GM04504 (cell line): ENCODE measurements around the gene GATD1.
A peak's percentile ranks its signal among the peaks of the same experiment; 100 is the strongest.

ENCODE experiments used
- DNase-seq: peaks from one replicate; pipeline ENCODE4 v3.0.0-alpha.2; 2012; ENCODE audit warnings: low read depth

Gene GATD1

DNA sequence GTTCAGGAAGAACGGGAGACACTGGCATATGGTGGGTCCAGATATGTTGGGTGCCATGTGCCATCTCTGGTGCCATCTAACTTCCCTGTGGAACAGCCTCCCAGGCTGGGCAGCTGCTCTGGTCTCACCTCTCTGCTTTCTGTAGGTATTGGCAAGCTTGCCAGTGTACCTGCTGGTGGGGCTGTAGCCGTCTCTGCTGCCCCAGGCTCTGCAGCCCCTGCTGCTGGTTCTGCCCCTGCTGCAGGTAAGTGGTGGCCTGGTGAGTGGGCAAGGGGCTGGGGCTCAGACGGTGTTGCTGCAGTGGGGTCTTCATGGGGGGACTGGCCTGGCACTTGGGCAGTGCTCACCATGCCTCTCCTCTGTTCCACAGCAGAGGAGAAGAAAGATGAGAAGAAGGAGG lies 35.1 kb upstream of the GATD1 start:
- no peak for DNase-seq

DNA sequence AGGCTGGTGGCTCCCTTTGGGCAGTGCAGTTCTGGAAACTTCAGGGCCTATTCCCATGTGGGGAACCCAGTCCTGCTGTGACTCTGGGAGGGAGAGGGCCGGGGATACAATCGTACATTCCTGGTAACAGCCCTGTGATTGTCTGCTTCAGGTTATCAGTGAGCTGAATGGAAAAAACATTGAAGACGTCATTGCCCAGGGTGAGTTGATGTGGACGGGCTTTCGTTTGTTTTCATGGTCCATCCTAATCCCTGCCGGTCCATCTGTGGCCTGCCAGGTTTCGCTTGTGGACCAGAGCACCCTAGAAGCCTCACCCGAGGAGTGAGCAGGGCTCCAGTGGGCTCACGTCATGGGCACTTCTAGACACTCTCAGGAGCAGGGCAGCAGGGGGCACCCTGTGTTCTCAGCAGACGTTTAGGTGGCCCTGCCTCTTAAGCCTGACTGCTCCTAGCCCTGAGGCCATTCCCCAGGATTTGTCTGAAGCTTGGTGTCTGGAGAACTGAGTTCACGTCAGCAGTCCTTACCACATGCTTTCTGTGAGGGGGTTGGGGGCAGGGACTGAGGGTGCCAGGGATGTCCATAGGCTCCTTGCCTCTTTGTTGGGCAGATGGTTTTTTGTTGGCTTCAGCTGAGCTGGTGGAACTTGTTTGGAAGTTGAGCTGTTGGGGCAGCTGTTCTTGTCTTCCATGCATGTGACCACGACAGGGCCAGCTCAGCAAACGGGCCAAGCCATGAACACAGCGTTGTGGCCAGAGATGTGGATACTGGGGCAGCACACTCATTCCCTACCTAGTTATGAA lies 34.4 kb upstream of the GATD1 start:
- no peak for DNase-seq

DNA sequence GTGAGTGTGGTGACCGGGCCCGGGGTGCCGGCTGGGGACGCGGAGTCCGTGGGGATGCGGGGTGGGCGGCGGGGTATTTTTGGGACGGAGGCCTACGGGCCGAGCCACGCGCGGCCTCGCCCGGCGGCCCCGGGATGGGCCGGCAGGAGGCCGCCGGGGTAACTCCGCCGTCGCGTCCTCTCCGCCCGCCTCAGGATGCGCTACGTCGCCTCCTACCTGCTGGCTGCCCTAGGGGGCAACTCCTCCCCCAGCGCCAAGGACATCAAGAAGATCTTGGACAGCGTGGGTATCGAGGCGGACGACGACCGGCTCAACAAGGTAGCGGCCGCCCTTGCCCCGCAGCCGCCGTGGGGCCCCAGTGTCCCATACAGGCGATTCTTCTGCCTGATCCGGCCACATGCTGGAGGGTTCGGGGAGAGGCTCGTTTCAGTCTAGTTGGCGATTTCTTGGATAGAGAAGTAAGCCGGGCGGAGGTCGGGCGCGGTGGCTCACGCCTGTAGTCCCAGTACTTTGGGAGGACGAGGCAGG lies 32.8 kb upstream of the GATD1 start:
- DNase-seq: no peak

GRCh38 chr11:809287-810039 lies 32.2 kb upstream of the GATD1 start, which contains the start of gene RPLP2:
Gene RPLP2, plus strand, starts transcription at chr11:809967. Its CDS starts 268 bp downstream, at chr11:810235.
- peak; percentile 94 for DNase-seq

DNA sequence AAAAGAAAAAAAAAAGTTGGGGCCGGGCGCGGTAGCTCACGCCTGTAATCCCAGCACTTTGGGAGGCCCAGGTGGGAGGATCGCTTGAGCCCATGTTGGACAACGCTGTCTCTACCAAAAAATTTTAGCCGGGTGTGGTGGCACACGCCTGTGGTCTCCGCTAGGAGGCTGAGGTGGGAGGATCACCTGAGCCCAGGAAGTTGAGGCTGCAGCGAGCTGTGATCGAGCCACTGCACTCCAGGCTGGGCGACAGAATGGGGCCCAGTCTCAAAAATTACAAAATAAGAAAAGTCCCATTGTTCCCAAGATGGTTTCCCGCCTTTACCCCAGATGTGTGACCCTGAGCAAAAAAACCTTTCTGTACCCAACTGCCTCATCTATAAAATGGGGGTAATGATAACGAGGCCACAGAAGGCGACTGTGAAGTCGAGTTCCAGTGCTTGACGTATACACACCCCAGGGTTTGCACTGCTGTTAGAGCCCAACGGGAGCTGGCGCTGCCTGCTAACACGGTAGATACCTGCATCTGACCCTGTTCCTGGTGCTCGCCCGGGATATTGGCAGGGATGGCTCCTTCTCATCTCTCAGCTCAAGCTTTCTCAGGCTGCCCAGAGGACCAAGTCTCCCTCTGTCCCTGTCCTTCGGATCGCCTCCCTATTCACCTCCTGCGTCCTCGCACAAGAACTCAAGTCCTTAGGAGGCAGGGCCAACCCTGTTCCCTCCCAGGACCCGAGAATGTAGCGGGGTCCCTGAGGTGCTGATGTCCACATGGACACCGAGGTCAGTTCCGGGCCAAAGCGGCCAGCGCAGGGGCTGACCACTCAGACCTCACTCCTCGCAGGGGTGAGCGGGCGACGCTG lies 31.4 kb upstream of the GATD1 start:
- DNase-seq: peak; percentile 65

DNA sequence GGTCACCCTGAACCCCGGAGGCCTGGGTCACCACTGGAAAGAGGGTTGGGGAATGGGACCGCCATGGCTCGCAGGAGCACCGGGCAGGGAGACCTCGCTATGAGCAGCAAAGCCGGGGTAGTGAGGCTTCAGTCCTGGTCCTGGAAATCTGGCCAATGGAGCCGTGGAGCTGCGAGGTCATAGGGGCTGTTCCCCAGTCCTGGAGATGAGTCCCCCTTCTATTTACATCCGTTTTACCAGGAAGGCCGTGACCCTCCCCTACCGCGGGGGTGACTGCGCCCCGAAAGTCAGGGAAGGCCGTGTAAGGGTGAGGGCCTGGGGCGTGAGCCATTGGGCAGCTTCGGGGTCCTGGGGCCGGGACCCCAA lies 27.3 kb upstream of the GATD1 start:
- DNase-seq: no peak

DNA sequence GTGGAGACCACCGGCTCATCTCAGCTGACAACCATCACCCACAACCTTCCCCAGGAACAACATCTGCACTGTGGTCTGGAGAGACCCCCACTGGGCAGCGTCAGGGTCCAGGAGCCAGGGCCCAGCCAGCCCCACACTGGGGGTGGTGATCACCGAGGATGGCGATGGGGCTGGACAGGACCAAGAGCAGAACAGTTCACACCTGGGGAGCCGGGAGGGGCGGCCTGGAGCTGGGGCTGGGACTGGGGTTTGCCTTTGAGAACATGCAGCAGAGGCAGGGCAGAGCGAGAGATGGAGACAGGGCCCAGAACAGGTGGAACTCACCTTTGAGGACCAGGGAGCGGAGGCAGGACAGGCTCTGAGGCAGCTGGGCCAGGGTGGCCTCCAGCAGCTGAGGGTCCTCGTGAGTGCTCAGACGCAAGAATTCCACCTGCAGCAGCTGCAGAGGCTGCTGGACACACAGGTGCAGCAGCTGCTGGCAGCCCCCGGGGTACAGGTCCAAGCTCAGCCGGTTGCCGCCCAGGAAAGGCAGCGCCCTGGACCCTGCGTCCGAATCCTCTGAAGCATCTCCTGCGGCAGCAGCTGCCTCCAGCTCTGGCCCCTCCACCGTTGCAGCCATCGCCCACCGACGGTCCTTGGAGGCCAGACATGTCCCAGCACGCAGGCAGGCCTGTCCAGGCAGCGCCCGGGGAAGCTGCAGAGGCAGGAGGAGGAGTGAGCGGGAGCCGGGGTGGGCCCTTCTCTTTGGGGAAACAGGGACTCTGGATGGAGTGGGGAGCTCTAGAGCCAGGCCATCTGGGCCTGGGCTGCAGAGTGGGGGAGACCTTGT lies 26.7 kb upstream of the GATD1 start:
- DNase-seq: no peak

GRCh38 chr11:803467-803742 lies 26.1 kb upstream of the GATD1 start:
- DNase-seq: no peak

DNA sequence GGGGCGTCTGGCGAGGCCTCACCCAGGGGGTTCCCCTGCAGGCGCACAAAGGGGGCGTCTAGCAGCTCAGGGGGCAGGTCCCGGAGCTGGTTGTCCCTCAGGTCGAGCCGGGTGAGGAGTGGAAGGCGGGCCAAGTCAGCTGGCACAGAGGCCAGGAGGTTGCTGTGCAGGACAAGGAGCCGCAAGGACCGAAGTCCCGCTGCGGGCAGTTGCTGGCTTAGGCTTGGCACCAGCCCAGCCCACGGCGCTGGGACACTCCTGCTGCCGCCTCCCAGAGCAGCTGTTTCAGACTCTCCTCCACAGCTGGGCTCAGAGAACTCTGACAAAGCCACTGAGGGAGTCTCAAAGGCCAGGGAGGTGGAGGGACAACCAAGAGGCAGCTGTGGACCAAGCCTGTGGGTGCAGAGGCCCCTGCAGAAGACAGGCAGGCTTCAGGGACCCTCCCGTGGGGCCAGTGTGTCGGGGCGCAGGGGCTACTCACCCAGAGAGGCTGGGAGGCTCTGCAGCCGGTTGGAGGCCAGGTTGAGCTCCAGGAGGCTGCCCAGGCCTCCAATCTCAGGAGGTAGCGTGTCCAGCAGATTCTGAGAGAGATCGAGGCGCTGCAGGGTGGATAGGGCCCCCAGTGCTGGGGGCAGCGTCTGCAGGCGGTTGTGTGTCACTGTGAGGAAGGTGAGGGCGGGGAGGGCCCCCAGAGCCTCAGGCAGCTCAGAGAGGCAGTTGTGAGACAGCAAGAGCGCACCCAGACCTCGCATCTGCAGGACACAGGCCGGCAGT lies 25.6 kb upstream of the GATD1 start:
- DNase-seq: no peak

- DNase-seq: no peak
These were observed 24.8 kb upstream of the GATD1 start for GRCh38 chr11:802018-802617.

DNA sequence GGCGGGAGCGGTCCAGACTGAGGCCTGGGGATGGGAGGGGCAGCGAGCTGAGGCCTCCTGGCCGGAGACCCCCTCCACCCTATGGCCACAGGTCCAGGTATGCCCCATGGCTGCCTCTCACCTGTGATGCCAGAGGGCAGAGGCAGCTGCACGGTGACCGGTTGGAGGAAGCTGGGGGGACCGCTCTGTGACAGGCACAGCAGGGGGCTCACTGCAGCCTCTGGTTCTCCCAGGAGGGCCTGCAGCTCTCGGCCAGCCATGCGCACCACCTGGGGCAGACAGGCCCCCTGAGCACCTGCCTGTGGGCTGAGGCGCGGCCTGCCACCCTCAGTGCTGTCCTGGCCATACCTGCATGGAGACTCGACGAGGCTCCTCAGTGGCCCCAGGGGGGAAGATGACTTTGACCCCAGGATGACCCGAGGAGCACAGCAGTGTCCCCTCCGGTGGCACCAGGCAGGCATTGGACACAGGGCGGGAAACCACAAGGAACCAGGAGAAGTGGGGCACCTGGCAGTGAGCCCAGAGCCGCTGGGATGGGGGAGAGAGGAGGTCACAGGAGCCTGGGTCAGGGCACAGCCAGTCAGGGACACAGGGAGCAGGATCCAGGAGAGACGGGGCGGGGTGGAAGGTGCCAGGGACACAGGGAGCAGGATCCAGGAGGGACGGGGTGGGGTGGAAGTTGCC lies 24.0 kb upstream of the GATD1 start:
- DNase-seq: no peak

DNA sequence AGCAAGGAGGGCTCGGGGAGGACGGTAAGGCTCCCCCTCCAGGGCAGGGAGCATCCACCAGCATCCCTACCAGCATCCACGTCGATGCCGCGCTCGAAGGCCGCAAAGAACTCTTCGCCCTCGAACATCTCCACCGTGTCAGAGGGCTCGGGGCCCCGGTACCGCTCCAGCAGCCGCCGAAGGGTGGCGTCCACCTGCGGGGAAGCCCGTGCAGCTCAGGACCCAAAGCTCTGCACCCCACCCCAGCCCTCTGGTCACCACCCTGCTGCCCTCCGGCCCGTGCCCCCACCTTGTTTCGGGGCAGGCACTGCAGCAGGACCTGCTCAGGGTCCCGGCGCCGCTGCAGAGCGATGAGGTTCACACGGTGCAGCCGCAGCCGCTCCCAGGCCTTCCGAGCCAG lies 23.2 kb upstream of the GATD1 start:
- no peak for DNase-seq

- DNase-seq: no peak
These were observed 22.5 kb upstream of the GATD1 start for GRCh38 chr11:799641-800316.

DNA sequence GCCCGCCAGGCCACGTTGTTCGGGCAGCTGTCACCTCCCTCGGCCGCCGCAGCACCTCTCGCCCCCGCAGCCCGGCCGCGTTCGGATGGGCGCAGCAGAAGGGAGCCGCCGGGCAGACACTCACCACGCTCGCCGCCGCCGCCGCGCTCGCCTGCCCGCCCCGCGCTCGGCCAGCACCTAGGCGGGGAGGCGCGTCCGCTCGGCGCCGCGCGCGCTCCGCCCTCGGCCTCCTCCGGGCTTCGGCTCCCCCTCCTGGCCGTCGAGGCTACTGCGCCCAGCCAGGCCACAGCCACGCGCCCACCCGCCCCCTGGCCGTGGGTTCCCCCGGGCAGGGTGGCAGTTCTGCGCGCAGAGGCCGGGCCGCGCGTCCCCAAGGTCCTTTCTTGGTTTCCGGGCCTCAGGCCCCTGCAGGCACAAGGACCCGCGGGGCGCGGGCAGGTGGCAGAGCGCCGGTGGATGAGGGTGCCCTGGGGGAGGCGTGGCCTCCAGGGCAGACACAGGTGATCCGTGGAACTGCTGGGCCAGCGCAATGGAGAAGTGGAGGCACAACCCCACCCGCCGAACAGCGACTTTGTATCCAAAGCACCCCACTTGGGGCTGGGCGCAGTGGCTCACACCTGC lies 20.9 kb upstream of the GATD1 start, which contains the start of gene SLC25A22:
Gene SLC25A22 (minus strand): TSS at position 189 of the 621 bp plus-strand sequence. CDS start 3,275 bp downstream, outside the sequence.
- peak; percentile 50 for DNase-seq

GRCh38 chr11:797296-798092 lies 20.2 kb upstream of the GATD1 start:
- DNase-seq: peak; percentile 65

GRCh38 chr11:796565-797295 lies 19.4 kb upstream of the GATD1 start:
- DNase-seq: no peak
